Neural cell (in vitro differentiated cells): ENCODE measurements around the gene IPO11. TPM values are rescaled to one million over a fixed set of nuclear protein-coding genes. Genes with fewer than 3 reads are reported as not detected.

Experiments
- H2AFZ ChIP-seq: fragments of 200-600, 300-800 bp; sonication (generic), shearing (Covaris generic); 2 replicates; pipeline ENCODE4 v1.6.0; 2014; ENCODE audit warnings: low read depth, mild to moderate bottlenecking, antibody characterized with exemption, low read length, moderate library complexity
- H3F3A ChIP-seq: fragments of 200-600 bp; shearing (Covaris generic); 2 replicates; pipeline ENCODE4 v1.6.1; 2016; ENCODE audit warnings: mild to moderate bottlenecking, moderate library complexity, mixed read lengths, antibody characterized with exemption, low read length; ENCODE audit not compliant: insufficient read depth, poor library complexity, severe bottlenecking
- H3K27ac ChIP-seq: fragments of 200-600, 300-800 bp; sonication (generic), shearing (Covaris generic); 2 replicates; pipeline ENCODE4 v1.5.1; 2014; ENCODE audit warnings: mild to moderate bottlenecking, low read length, moderate library complexity
- H3K27me3 ChIP-seq: fragments of 300-800, 200-600 bp; sonication (generic), shearing (Covaris generic); 2 replicates; pipeline ENCODE4 v1.6.0; 2014; ENCODE audit warnings: mild to moderate bottlenecking, low read depth, low read length, moderate library complexity; ENCODE audit not compliant: insufficient read depth
- H3K36me3 ChIP-seq: fragments of 300-800, 200-600 bp; sonication (generic), shearing (Covaris generic); 2 replicates; pipeline ENCODE4 v1.5.1; 2014; ENCODE audit warnings: mild to moderate bottlenecking, antibody characterized with exemption, low read length, moderate library complexity; ENCODE audit not compliant: insufficient read depth
- H3K4me2 ChIP-seq: fragments of 300-800, 200-600 bp; sonication (generic), shearing (Covaris generic); 2 replicates; pipeline ENCODE4 v1.6.0; 2014; ENCODE audit warnings: mild to moderate bottlenecking, low read length
- H3K4me3 ChIP-seq: fragments of 300-800, 200-600 bp; sonication (generic), shearing (Covaris generic); 2 replicates; pipeline ENCODE4 v1.5.1; 2014; ENCODE audit warnings: mild to moderate bottlenecking, low read length, moderate library complexity
- H3K79me2 ChIP-seq: fragments of 200-600 bp; shearing (Covaris generic); replicated peaks from 2 replicates; pipeline ENCODE4 v1.6.0; 2014; ENCODE audit warnings: mild to moderate bottlenecking, low read length, moderate library complexity; ENCODE audit not compliant: insufficient read depth
- H3K9ac ChIP-seq: fragments of 300-800, 200-600 bp; sonication (generic), shearing (Covaris generic); 2 replicates; pipeline ENCODE4 v1.6.1; 2016; ENCODE audit warnings: mild to moderate bottlenecking, low read length, mixed read lengths
- H3K9me2 ChIP-seq: fragments of 200-600 bp; shearing (Covaris generic); 2 replicates; pipeline ENCODE4 v1.6.1; 2016; ENCODE audit warnings: mild to moderate bottlenecking, low read length, mixed read lengths; ENCODE audit not compliant: insufficient read depth
- H3K9me3 ChIP-seq: fragments of 200-600, 300-800 bp; sonication (generic), shearing (Covaris generic); 2 replicates; pipeline ENCODE4 v1.6.1; 2016; ENCODE audit warnings: mild to moderate bottlenecking, mixed run types, low read length, moderate library complexity, mixed read lengths
- H4K20me1 ChIP-seq: fragments of 200-600 bp; shearing (Covaris generic); 2 replicates; pipeline ENCODE4 v1.6.1; 2016; ENCODE audit warnings: mild to moderate bottlenecking, mixed run types; ENCODE audit not compliant: insufficient read depth
- CTCF ChIP-seq: fragments of 450-650 bp; IDR thresholded peaks from 2 replicates; pipeline ENCODE4 v1.5.1; 2014; ENCODE audit warnings: antibody characterized with exemption, mild to moderate bottlenecking, moderate library complexity; ENCODE audit not compliant: poor library complexity, severe bottlenecking
- EP300 ChIP-seq: fragments of 450-650 bp; conservative IDR thresholded peaks from 2 replicates; pipeline ENCODE4 v1.6.1; 2014; ENCODE audit warnings: antibody characterized with exemption, mild to moderate bottlenecking, moderate library complexity; ENCODE audit not compliant: poor library complexity, severe bottlenecking
- EZH2 ChIP-seq: fragments of 200-600, 300-800 bp; shearing (Covaris generic), sonication (generic); IDR thresholded peaks from 2 replicates; pipeline ENCODE4 v1.6.1; 2014; ENCODE audit warnings: antibody characterized with exemption, low read length, borderline replicate concordance, mild to moderate bottlenecking; ENCODE audit not compliant: insufficient read depth, poor library complexity, severe bottlenecking
- MXI1 ChIP-seq: fragments of 450-650 bp; conservative IDR thresholded peaks from 2 replicates; pipeline ENCODE4 v1.6.1; 2014; ENCODE audit warnings: antibody characterized with exemption, mild to moderate bottlenecking; ENCODE audit not compliant: poor library complexity, severe bottlenecking
- POLR2AphosphoS5 ChIP-seq: IDR thresholded peaks from 2 replicates; pipeline ENCODE4 v1.6.1; 2012
- RAD21 ChIP-seq: fragments of 450-650 bp; conservative IDR thresholded peaks from 2 replicates; pipeline ENCODE4 v1.6.1; 2014; ENCODE audit warnings: antibody characterized with exemption, mild to moderate bottlenecking, moderate library complexity
- SMC3 ChIP-seq: fragments of 450-650 bp; conservative IDR thresholded peaks from 2 replicates; pipeline ENCODE4 v1.6.1; 2014; ENCODE audit warnings: antibody characterized with exemption, mild to moderate bottlenecking, moderate library complexity; ENCODE audit not compliant: poor library complexity
- TAF1 ChIP-seq: IDR thresholded peaks from 2 replicates; pipeline ENCODE4 v1.6.1; 2012; ENCODE audit warnings: low read depth
- polyA plus RNA-seq: library from polyadenylated mRNA; depleted of rRNA; stranded (reverse); fragments of >200 nt; gene quantifications from 2 replicates; pipeline ENCODE4 v1.2.3, GENCODE V29; 2014
- TF ChIP-seq, protein P1 (sequence below): IDR thresholded peaks from 2 replicates; pipeline ENCODE4 v1.6.1; 2012; ENCODE audit warnings: borderline replicate concordance

The IPO11 gene
- polyA plus RNA-seq, 1 donor from 2014 or later, result 12.5 TPM

- TF ChIP-seq, protein P1, sequence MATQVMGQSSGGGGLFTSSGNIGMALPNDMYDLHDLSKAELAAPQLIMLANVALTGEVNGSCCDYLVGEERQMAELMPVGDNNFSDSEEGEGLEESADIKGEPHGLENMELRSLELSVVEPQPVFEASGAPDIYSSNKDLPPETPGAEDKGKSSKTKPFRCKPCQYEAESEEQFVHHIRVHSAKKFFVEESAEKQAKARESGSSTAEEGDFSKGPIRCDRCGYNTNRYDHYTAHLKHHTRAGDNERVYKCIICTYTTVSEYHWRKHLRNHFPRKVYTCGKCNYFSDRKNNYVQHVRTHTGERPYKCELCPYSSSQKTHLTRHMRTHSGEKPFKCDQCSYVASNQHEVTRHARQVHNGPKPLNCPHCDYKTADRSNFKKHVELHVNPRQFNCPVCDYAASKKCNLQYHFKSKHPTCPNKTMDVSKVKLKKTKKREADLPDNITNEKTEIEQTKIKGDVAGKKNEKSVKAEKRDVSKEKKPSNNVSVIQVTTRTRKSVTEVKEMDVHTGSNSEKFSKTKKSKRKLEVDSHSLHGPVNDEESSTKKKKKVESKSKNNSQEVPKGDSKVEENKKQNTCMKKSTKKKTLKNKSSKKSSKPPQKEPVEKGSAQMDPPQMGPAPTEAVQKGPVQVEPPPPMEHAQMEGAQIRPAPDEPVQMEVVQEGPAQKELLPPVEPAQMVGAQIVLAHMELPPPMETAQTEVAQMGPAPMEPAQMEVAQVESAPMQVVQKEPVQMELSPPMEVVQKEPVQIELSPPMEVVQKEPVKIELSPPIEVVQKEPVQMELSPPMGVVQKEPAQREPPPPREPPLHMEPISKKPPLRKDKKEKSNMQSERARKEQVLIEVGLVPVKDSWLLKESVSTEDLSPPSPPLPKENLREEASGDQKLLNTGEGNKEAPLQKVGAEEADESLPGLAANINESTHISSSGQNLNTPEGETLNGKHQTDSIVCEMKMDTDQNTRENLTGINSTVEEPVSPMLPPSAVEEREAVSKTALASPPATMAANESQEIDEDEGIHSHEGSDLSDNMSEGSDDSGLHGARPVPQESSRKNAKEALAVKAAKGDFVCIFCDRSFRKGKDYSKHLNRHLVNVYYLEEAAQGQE, result no peak
- TF ChIP-seq SMC3 (no peak), POLR2AphosphoS5 (no peak)
Measured at GRCh38 chr5:62647241-62647640, 234.7 kb downstream of the IPO11 start (continued).

DNA sequence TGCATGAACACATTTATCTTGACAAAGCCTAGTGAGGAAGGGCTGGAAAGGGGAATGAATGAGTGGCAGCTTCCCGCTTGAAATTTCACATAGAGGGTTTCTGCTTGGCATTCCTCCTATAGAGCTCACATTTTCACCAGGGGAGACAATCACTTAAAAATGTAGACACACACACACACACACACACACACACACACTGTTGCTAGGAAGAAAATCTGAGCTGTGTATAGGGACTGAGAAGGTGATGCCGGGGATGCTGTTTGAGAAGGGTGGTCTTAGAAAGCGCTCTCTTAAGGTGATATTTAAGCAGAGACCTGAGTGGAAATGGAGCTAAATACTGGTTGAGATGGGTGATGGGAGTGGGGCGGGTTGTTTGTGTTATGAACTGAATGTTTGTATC, 236.5 kb downstream of the IPO11 start:
- Histone ChIP-seq H3K9me2 (no peaks in the 10 kb centered on the region), H3K27me3 (no peaks in the 10 kb centered on the region), H2AFZ (no peak overlapping the region), H3K27ac (no peak overlapping the region), H4K20me1 (no peaks in the 10 kb centered on the region), H3K4me2 (no peak overlapping the region), H3K9ac (no peak overlapping the region), H3K79me2 (no peaks in the 10 kb centered on the region), H3K4me3 (no peak overlapping the region), H3K36me3 (no peaks in the 10 kb centered on the region), H3F3A (no peaks in the 10 kb centered on the region), H3K9me3 (no peaks in the 10 kb centered on the region)
- TF ChIP-seq MXI1 (no peak), EZH2 (no peak), POLR2AphosphoS5 (no peak), CTCF (no peak), RAD21 (no peak), SMC3 (no peak), EP300 (no peak), TAF1 (no peak)
- TF ChIP-seq, protein P1, result no peak
